Measurements from ENCODE around the gene COMMD6. TPM values are rescaled to one million over a fixed set of nuclear protein-coding genes. Genes with fewer than 3 reads are reported as not detected.

COMMD6 gene
- total and polyA plus RNA-seq, 3 donors from 2014 or later = 51.3 to 166 (median 60.4) TPM

DNA sequence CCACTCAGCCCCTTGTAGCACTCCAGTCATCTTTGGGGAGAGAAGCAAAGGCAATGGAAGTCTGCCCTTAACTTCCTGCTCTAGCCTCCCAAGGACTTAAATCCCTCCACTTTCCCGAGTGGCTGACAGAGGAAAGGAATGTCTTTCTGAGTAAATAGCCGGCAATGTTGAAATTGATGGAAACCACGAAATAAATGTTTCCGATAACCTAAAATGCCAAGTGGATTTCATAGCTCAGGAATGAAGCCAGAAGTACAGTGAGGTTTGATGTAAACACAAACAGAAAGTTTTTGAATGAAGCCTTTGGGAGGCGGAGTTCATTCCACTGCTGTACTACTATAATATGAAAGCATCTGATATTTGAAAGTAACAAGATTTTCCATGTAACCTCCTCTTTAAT is 41.7 kb downstream of the COMMD6 start:
- no peaks in the 10 kb centered on the region for H3K4me1 ChIP-seq
- WGBS, 2 donors = 92 to 94% methylated on average over 5 of the region's 5 CpGs
- TF ChIP-seq, protein P1, sequence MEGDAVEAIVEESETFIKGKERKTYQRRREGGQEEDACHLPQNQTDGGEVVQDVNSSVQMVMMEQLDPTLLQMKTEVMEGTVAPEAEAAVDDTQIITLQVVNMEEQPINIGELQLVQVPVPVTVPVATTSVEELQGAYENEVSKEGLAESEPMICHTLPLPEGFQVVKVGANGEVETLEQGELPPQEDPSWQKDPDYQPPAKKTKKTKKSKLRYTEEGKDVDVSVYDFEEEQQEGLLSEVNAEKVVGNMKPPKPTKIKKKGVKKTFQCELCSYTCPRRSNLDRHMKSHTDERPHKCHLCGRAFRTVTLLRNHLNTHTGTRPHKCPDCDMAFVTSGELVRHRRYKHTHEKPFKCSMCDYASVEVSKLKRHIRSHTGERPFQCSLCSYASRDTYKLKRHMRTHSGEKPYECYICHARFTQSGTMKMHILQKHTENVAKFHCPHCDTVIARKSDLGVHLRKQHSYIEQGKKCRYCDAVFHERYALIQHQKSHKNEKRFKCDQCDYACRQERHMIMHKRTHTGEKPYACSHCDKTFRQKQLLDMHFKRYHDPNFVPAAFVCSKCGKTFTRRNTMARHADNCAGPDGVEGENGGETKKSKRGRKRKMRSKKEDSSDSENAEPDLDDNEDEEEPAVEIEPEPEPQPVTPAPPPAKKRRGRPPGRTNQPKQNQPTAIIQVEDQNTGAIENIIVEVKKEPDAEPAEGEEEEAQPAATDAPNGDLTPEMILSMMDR (IDR thresholded peaks at IDR 0.05) = no peak
- TF ChIP-seq POLR2A (IDR thresholded peaks at IDR 0.05) = no peak
- H3K27ac ChIP-seq = no peak overlapping the region
- H3K36me3 ChIP-seq (ENCODE audit: low read depth, missing control alignments) = no peaks in the 10 kb centered on the region
- no peaks in the 10 kb centered on the region for H3K9me3 ChIP-seq
- intact Hi-C loops (cut with DNase I; ENCODE audit: low total_unique reads) = no loop called here
- DNase-seq = no peak
- no peaks in the 10 kb centered on the region for H3K27me3 ChIP-seq
- no peak overlapping the region for H3K4me3 ChIP-seq

DNA sequence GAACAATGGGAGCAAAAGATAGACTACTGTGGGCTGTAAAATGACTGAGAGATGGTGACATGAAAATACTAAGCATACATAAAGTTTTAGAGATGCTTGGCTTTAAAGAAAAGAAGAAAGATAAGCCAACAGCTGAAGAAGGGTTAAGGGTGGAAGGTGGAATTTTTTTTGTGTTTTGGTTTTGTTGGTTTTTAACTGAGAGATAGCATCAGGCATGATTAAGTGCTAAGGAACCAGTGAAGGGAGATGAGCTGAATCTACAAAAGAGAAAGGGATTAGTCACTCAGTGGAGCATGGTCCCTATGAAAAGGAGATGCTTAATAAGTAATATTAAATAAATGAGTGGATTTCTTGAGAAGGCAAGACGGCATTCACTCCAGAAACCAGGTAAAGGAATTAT is 43.1 kb downstream of the COMMD6 start:
- no peak for TF ChIP-seq POLR2A (IDR thresholded peaks at IDR 0.05)
- TF ChIP-seq, protein P1 (IDR thresholded peaks at IDR 0.05) = no peak
- WGBS, 2 donors = 77 to 96% methylated on average over 1 of the region's 1 CpG
- Histone ChIP-seq H3K4me3 (no peak overlapping the region), H3K36me3 (ENCODE audit: low read depth, missing control alignments) (no peaks in the 10 kb centered on the region), H3K27me3 (no peaks in the 10 kb centered on the region), H3K27ac (no peak overlapping the region), H3K9me3 (no peaks in the 10 kb centered on the region), H3K4me1 (no peaks in the 10 kb centered on the region)
- no peak for DNase-seq
- intact Hi-C loops (cut with DNase I; ENCODE audit: low total_unique reads) = no loop called here

DNA sequence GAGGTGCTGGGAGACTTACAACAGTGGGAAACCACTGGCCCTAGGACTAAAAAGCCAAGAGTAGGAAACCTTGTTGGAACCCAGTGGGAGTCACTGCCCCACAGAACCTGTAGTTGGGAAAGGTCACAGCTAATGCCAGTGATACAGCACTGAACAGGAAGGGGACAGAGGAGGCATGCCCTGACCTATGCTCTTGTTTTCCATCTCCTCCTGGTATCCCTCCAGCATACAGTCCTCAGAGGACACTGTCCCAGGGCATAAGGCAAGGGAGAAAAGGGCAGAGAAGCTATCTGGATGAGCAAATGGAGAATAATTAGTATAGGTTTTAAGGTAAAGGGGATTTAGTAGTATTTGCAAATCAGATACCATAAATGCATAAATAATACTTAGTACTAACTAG is 44.5 kb downstream of the COMMD6 start:
- Histone ChIP-seq H3K27ac (no peak overlapping the region), H3K36me3 (ENCODE audit: low read depth, missing control alignments) (no peaks in the 10 kb centered on the region), H3K4me3 (no peak overlapping the region), H3K4me1 (no peaks in the 10 kb centered on the region), H3K9me3 (no peaks in the 10 kb centered on the region), H3K27me3 (no peaks in the 10 kb centered on the region)
- no peak for DNase-seq
- intact Hi-C loops (cut with DNase I; ENCODE audit: low total_unique reads) = no loop called here
- no peak for TF ChIP-seq POLR2A (IDR thresholded peaks at IDR 0.05)
- TF ChIP-seq, protein P1 (IDR thresholded peaks at IDR 0.05) = no peak

DNA sequence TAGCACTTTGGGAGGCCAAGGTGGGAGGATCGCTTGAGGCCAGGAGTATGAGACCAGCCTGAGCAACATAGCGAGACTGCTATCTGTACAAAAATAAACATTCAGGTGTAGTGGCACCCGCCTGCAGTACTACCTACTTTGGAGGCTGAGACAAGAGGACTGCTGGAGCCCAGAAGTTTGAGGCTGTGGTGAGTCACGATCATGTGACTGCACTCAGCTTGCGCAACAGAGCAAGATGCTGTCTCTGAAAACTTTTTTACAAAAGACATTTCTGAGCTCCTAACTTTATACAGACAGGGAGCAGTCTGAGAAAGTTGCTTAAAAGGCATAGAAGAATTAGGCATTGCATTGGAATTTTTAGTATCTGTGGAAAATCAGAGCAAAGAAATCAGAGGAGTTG is 45.3 kb downstream of the COMMD6 start:
- Histone ChIP-seq H3K9me3 (no peaks in the 10 kb centered on the region), H3K36me3 (ENCODE audit: low read depth, missing control alignments) (no peaks in the 10 kb centered on the region), H3K4me1 (no peaks in the 10 kb centered on the region), H3K4me3 (no peak overlapping the region), H3K27me3 (no peaks in the 10 kb centered on the region), H3K27ac (no peak overlapping the region)
- intact Hi-C loops (cut with DNase I; ENCODE audit: low total_unique reads) = no loop called here
- no peak for TF ChIP-seq POLR2A (IDR thresholded peaks at IDR 0.05)
- DNase-seq = no peak
- 94% methylated on average over 5 of the region's 5 CpGs for WGBS, 2 donors

DNA sequence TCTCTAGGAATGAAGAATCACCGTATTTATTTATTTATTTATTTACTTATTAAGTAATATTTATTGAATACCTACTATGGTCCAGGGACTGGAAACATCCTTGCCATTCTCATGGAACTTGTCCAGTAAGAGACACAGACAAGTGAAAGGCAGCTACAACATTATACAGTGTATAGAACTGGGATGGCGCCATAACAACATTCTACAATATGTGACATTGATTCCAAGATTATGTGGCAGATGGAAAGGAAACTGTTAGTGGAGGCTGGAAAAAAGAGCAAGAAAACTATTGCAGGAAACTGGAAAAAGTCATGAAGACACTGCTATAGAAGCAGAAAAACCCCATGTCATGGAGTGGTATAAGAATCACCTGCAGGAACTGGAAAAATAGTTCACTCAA is 46.3 kb downstream of the COMMD6 start:
- Histone ChIP-seq H3K4me3 (no peak overlapping the region), H3K4me1 (no peaks in the 10 kb centered on the region), H3K36me3 (ENCODE audit: low read depth, missing control alignments) (no peaks in the 10 kb centered on the region), H3K9me3 (no peaks in the 10 kb centered on the region), H3K27me3 (no peaks in the 10 kb centered on the region), H3K27ac (no peak overlapping the region)
- 89 to 90% methylated on average over 2 of the region's 2 CpGs for WGBS, 2 donors
- TF ChIP-seq, protein P1 (IDR thresholded peaks at IDR 0.05) = no peak
- no peak for TF ChIP-seq POLR2A (IDR thresholded peaks at IDR 0.05)
- intact Hi-C loops (cut with DNase I; ENCODE audit: low total_unique reads) = no loop called here
- DNase-seq = no peak

Measured in testis (tissue), 3 donors.